ENCODE results near the gene SPDEF.

The SPDEF gene

DNA sequence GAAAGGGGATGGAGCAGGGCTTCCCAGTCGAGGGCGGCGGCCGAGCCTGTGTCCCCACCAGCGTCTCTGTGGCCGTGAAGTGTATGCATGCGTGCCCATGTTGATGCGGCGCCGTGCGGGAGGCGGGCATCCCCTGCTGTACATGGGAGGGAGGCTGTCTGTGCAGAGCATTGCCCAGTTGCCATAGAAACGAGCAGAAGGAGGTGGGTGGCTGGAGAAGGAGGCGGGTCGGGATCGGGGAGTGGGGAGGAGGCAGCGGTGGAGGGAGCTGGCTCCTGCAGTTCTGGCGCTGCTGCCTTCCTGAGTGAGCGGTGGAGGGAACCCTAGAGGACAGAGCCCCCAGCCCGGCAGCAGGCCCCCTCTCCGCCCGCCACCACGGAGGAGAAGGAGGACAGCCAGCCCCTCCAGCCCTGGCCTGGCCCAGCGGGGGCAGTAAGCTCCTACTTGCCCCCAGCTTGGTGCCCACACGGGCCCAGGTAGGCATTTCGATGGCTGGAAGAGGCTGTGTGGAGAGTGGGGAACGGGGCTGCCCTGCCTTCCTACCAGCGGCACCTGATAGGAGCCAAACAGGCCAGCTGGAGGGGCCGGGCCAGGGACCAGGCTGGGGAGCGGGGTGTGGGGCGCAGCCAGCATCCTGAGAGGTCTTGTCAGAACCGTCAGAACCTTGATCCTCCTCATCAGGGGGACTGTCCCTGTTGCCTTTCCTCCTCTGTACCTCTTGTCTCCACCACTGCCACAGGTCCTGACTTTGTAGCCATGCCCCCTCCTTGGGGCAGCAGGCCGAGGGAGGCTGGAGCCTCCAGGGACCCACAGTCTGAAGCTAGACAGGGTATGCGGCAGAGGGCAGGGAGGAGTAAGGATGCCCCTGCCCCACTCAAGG lies 41.3 kb downstream of the SPDEF start:
- Mint-ChIP-seq H3K27ac (no peak overlapping the region), H3K36me3 (ENCODE audit: low read depth) (peaks cover 6% of the 10 kb centered on the region), H3K4me3 (no peak overlapping the region), H3K27me3 (peaks cover 11% of the 10 kb centered on the region), H3K9me3 (peaks cover 7% of the 10 kb centered on the region), H3K4me1 (ENCODE audit: low read depth) (peaks cover 5% of the 10 kb centered on the region)

DNA sequence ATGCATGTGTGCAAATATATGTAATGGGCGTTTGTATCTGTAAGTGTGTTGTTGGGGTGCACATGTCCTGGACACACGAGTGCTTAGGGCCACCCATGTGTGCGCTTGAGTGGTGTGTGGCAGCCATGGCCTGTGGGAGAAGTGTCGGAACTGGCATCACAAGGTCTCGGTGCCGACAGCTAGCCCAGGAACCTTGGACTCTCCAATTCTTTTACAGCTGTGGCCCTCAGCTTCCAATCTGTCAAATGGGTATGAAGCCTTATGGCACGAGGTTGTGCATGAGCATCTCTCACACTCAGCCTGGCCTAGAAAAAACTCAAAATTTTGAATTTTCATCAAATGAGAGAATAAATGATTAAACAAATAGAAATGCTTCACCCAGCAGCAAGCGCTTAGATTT lies 42.0 kb downstream of the SPDEF start:
- peaks cover 11% of the 10 kb centered on the region for H3K27me3 Mint-ChIP-seq
- H3K4me1 Mint-ChIP-seq (ENCODE audit: low read depth), result peaks cover 5% of the 10 kb centered on the region
- no peak overlapping the region for H3K4me3 Mint-ChIP-seq
- peaks cover 7% of the 10 kb centered on the region for H3K9me3 Mint-ChIP-seq
- H3K27ac Mint-ChIP-seq, result no peak overlapping the region
- peaks cover 6% of the 10 kb centered on the region for H3K36me3 Mint-ChIP-seq (ENCODE audit: low read depth)

DNA sequence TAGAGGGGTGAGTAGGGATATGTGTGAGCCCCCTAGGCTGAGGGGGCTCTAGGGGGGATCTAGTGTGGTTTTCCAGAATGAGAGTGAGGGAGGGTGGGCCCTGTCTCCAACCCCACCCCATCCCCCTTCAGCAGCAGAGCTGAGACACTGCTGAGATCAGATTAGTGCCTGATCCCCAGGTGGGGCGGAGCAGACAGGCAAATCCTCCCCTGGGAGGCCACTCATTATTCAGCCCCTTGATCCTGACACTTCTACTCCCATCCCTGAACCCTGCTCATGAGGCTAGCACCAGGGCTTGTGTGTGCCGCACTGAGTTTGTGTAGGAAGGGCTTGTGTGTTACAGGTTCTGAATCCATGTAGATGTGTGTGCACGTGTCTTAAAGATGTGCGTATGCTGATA lies 42.5 kb downstream of the SPDEF start:
- H3K36me3 Mint-ChIP-seq (ENCODE audit: low read depth), result peaks cover 6% of the 10 kb centered on the region
- peaks cover 11% of the 10 kb centered on the region for H3K27me3 Mint-ChIP-seq
- H3K4me3 Mint-ChIP-seq, result no peak overlapping the region
- H3K9me3 Mint-ChIP-seq, result peaks cover 7% of the 10 kb centered on the region
- H3K4me1 Mint-ChIP-seq (ENCODE audit: low read depth), result peaks cover 5% of the 10 kb centered on the region
- H3K27ac Mint-ChIP-seq, result no peak overlapping the region

DNA sequence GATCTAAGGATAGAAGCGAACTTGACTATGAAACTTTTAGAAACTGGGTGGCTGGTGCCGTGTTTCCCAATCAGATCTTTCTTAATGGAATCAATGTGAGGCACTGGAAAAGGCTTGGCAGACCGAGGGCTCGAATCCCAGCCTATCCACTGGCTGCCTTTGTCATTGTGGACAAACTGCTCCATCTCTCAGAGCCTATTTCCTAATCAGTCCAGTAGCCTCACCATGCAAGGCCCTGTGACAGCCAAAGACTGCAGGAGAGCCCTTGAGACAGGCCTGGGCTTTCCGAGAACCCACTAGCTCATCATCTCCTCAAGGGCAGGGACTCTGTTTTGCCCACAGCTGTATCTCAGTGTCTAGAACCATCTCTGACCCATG lies 43.4 kb downstream of the SPDEF start:
- Mint-ChIP-seq H3K4me1 (ENCODE audit: low read depth) (peaks cover 5% of the 10 kb centered on the region), H3K9me3 (peaks cover 7% of the 10 kb centered on the region), H3K36me3 (ENCODE audit: low read depth) (peaks cover 6% of the 10 kb centered on the region), H3K4me3 (no peak overlapping the region), H3K27ac (no peak overlapping the region), H3K27me3 (peaks cover 11% of the 10 kb centered on the region)

DNA sequence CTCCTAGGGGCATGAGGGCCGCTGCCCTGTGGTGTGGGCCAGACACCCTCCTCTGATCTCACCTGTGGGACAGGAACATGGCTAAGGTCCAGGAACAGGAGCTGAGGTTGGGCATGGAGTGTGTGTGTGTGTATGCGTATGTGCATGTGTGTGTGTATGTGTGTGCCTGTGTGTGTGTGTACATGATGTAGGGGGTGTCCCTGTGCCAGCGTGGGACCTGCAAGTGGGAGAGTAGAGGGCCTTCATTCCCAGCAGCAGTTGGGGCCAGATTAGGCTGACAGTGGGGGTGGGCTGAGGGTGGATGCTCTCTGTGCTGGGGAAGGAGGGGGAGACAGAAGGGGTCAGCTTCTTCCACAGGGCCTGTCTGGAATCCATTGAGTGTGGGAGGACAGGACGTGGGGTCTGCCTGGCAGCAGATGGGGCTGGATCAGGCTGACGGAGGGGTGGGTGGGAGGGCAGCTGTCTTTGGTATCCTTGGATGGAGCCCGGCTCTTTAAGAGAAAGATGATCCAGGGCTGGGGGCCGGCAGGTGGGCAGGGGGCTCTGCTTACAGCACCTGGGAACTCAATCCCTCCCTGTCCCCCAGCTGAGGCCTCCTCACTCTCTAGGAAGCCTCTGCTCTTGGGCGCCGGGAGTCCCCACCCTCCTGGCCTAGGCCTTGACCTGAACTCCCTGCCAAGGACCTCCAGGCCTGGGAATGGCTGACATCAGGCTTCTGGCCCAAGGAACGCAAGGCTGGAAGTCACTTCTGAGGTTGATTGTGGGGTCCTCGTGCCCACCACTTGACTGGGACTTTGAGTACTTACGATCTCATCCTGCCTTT lies 44.0 kb downstream of the SPDEF start:
- H3K36me3 Mint-ChIP-seq (ENCODE audit: low read depth), result peaks cover 6% of the 10 kb centered on the region
- H3K4me3 Mint-ChIP-seq, result no peak overlapping the region
- peaks cover 7% of the 10 kb centered on the region for H3K9me3 Mint-ChIP-seq
- H3K27me3 Mint-ChIP-seq, result peaks cover 11% of the 10 kb centered on the region
- H3K27ac Mint-ChIP-seq, result no peak overlapping the region
- H3K4me1 Mint-ChIP-seq (ENCODE audit: low read depth), result peaks cover 5% of the 10 kb centered on the region

DNA sequence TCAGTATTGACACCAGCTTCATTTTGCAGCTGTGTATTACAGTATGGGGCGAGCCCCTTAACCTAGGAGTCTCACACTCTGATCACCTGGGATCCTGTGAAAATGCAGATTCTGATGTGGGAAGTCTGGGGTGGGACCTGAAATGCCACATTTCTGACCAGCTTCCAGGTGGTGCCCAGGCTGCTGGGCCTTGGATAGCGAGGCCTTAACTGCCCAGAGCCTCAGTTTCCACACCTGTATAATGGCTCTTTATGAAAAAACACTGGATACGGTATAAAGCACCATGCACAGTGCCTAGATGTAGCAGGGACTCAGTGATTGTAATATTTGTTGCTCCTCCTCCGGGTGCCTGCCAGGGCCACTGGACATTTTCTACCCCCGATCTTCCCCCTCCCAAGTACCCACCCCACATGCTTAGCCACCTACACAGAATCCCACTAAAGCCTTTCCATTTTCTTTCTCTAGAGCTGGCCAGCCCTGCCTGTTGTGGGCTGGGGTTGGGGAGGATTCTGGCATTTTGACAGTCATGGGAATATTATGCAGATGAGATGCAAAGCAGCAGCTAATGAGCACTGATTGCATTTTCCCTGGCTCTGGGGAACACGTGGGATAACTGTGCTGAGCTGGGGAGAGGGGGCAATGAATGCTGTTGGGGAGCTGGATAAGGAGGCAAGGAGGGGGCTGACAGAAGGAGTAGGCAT lies 44.8 kb downstream of the SPDEF start:
- Mint-ChIP-seq H3K27ac (no peak overlapping the region), H3K27me3 (peaks cover 11% of the 10 kb centered on the region), H3K4me1 (ENCODE audit: low read depth) (peaks cover 5% of the 10 kb centered on the region), H3K4me3 (no peak overlapping the region), H3K36me3 (ENCODE audit: low read depth) (peaks cover 6% of the 10 kb centered on the region), H3K9me3 (peaks cover 7% of the 10 kb centered on the region)

DNA sequence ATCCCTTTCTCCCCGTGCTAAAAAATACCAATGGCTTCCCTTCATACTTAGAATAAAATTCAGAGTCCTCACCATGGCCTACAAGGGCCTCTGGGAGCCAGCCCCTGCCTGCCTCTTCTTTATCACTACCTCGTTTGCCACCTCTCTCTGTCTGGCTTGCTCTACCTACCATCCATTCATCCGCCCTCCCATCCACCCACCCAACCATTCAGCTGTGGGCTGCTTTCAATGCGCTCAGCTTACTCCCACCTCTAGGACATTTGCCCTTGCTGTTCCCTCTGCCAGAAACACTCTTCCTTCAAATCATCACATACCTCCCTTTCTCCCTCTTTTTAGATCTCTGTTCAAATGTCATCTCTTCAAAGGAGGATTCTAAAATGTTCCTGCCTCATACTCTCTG lies 45.8 kb downstream of the SPDEF start:
- Mint-ChIP-seq H3K9me3 (peaks cover 7% of the 10 kb centered on the region), H3K27me3 (peaks cover 11% of the 10 kb centered on the region), H3K4me1 (ENCODE audit: low read depth) (peaks cover 5% of the 10 kb centered on the region), H3K27ac (no peak overlapping the region), H3K4me3 (no peak overlapping the region), H3K36me3 (ENCODE audit: low read depth) (peaks cover 6% of the 10 kb centered on the region)

DNA sequence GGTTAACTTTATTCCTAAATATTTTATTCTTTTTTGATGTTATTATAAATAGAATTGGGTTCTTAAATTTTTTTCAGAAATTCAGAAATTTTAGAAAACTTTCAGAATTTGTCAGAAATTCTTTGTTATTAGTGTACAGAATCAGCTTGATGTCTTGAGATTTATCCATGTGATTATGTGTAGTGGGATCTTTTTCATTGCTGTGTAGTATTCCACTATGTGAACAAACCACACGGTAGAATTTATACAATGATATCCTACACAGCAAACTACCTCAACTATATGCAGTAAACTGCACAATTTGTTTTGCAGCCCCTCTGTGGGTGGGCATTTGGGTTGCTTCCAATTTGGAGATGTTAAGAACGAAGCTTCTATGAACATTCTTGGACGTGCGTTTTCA lies 46.3 kb downstream of the SPDEF start:
- no peak overlapping the region for H3K27ac Mint-ChIP-seq
- H3K36me3 Mint-ChIP-seq (ENCODE audit: low read depth), result peaks cover 6% of the 10 kb centered on the region
- no peak overlapping the region for H3K4me3 Mint-ChIP-seq
- peaks cover 11% of the 10 kb centered on the region for H3K27me3 Mint-ChIP-seq
- H3K4me1 Mint-ChIP-seq (ENCODE audit: low read depth), result peaks cover 5% of the 10 kb centered on the region
- H3K9me3 Mint-ChIP-seq, result peaks cover 7% of the 10 kb centered on the region

DNA sequence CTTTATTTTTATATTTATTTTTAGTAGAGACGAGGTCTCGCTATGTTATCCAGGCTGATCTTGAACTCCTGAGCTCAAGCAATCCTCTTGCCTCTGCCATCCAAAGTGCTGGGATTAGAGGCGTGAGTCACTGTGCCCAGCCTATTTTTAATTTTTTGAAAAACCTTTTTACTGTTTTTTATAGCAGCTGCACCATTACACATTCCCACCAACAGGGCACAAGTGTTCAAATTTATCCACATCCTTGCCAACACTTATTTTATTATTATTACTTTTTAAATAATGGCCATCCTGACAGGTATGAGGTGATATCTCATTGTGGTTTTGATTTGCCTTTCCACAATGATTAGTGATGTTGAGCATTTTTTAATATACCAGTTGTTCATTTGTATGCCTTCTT lies 47.7 kb downstream of the SPDEF start:
- H3K36me3 Mint-ChIP-seq (ENCODE audit: low read depth), result peaks cover 6% of the 10 kb centered on the region
- peaks cover 4% of the 10 kb centered on the region for H3K27me3 Mint-ChIP-seq
- no peak overlapping the region for H3K4me3 Mint-ChIP-seq
- no peak overlapping the region for H3K27ac Mint-ChIP-seq
- peaks cover 7% of the 10 kb centered on the region for H3K9me3 Mint-ChIP-seq
- H3K4me1 Mint-ChIP-seq (ENCODE audit: low read depth), result no peaks in the 10 kb centered on the region

DNA sequence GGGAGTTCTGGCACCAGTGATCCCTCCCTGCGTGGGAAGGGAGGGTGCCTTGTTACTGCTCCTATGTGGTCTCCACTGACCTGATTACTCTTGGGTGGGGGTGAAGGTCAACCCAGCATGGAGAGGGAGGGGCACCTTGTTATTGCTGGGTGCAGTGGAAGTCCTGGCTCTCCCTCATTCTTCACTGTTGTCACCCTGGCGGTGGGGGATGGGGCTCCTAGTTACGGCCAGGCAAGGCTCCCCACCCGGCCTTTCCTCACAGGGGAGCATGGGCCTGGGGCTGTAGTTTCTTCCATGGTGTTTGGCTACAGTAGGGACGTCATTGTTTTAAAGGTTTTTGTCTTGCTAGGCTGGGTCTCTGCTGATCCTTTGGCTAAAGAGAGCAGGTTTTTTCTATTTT lies 49.4 kb downstream of the SPDEF start:
- no peaks in the 10 kb centered on the region for H3K4me1 Mint-ChIP-seq (ENCODE audit: low read depth)
- no peak overlapping the region for H3K4me3 Mint-ChIP-seq

DNA sequence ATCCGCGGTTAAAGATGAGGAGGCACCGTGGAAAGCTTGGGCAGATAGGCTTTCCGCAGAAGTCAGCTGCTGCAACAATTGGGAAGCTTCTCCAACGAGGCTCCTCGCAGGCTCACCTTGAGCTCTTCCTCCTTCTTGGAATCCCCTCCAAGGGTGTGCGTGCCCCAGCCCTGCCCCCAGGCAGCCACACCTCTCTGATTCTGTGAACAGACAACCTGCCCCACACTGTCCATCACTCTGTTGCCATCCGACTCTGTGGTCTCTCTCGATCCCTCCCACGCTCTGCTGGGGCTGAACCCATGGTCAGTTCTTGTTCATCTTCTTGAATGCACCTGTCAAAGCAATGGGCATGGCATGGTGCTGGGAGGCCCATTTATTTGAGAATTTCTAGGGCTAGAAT lies 58.7 kb downstream of the SPDEF start:
- Mint-ChIP-seq H3K36me3 (ENCODE audit: low read depth) (no peaks in the 10 kb centered on the region), H3K27me3 (no peaks in the 10 kb centered on the region), H3K4me3 (no peak overlapping the region), H3K27ac (no peak overlapping the region), H3K4me1 (ENCODE audit: low read depth) (no peaks in the 10 kb centered on the region), H3K9me3 (no peaks in the 10 kb centered on the region)

More for the DNA sequence above, 49.4 kb downstream of the SPDEF start:
- Mint-ChIP-seq H3K27me3 (peaks cover 4% of the 10 kb centered on the region), H3K9me3 (peaks cover 7% of the 10 kb centered on the region), H3K36me3 (ENCODE audit: low read depth) (peaks cover 6% of the 10 kb centered on the region), H3K27ac (no peak overlapping the region)

DNA sequence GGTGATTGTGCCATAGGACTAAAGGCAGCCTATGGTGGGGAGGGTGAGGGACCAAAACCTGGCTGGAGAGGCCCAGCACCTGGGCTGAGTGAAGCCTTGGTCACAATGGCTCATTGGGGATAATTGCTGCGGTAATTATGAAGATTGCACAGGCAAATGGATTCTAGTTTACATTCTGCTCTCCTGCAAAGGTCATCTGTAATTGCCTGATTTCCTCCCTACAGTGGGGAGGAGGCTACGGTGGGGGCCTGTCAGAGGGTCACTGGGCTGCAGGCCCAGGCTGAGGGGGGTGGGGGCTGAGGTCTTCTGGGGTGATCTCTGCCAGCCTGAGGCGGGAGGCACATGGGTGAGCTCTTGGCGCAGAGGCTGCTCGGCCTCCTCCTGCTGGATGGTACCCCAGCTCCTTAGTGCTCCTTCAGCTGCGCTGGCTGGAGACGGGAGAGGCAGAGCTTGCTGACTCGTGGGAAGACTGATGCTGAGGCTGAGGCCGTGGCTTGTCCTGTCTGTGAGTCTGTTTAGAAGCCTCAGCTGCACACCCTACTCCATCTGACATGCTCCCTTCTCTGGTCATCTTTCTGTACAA lies 59.9 kb downstream of the SPDEF start:
- Mint-ChIP-seq H3K27me3 (no peaks in the 10 kb centered on the region), H3K27ac (no peak overlapping the region), H3K4me1 (ENCODE audit: low read depth) (peaks cover under 1% of the 10 kb centered on the region), H3K36me3 (ENCODE audit: low read depth) (no peaks in the 10 kb centered on the region), H3K9me3 (no peaks in the 10 kb centered on the region), H3K4me3 (no peak overlapping the region)

DNA sequence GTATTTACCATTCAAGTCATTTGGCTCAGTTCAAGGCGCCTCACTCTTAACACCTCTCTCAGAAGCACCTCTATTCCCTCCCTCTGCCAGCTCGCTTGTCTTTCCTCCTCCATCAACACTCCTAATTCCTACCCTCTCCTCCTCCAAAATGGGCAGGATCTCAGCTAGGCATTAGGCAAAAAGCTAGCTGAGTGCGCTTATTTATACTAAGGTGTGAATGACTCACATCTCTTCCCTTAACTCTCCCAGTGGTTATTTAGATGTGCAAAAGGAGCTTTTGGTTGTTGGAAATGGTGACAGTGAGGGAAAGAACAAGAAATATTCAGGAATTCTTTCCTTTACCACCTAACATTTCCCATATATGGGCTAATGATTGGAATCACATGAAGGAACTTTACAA lies 61.2 kb downstream of the SPDEF start:
- no peak overlapping the region for H3K27ac Mint-ChIP-seq
- H3K4me1 Mint-ChIP-seq (ENCODE audit: low read depth), result peaks cover 5% of the 10 kb centered on the region
- H3K4me3 Mint-ChIP-seq, result no peak overlapping the region
- no peaks in the 10 kb centered on the region for H3K36me3 Mint-ChIP-seq (ENCODE audit: low read depth)
- no peaks in the 10 kb centered on the region for H3K27me3 Mint-ChIP-seq
- H3K9me3 Mint-ChIP-seq, result no peaks in the 10 kb centered on the region

DNA sequence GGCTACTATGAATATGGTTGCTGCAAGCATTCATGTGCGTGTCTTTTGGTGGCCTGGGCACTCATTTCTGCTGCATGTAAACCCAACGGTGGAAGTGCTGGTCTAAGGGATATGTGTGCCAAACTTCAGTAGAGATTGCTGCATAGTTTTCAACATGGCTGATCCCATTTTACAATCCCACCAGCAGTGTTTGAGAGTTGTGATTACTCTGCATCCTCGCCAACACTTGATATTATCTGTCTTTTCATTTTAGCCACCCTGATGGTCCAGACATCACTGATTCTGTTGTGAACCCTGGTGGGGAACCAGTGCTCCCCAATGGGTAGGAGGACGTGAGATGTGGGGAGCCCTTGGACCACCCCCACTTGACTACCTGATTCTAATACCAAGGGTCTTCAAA lies 62.8 kb downstream of the SPDEF start:
- no peak overlapping the region for H3K4me3 Mint-ChIP-seq
- H3K27ac Mint-ChIP-seq, result no peak overlapping the region
- peaks cover 5% of the 10 kb centered on the region for H3K4me1 Mint-ChIP-seq (ENCODE audit: low read depth)
- no peaks in the 10 kb centered on the region for H3K27me3 Mint-ChIP-seq
- H3K36me3 Mint-ChIP-seq (ENCODE audit: low read depth), result no peaks in the 10 kb centered on the region
- no peaks in the 10 kb centered on the region for H3K9me3 Mint-ChIP-seq

DNA sequence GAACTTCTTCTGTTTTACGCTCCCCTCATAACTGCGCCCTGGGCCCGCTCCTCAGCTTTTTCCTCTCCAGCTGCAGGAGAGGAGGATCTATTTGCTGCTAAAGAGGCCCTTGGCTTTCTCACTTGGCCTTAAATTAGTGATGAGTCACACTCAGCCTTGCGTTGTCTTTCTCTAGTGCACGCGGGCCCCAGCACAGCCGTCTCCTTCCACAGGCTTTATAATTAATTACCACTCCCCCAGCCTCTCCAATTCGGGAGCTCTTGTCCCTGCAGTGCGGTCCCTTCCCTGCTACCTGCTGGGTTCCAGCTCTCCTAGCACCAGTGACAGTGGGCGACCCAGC lies 65.1 kb downstream of the SPDEF start:
- Mint-ChIP-seq H3K27ac (no peak overlapping the region), H3K36me3 (ENCODE audit: low read depth) (no peaks in the 10 kb centered on the region), H3K27me3 (no peaks in the 10 kb centered on the region), H3K4me1 (ENCODE audit: low read depth) (peaks cover 11% of the 10 kb centered on the region), H3K4me3 (no peak overlapping the region), H3K9me3 (no peaks in the 10 kb centered on the region)
